Thoracic aorta (tissue), 2 donors: ENCODE data around the gene SLC22A7. TPM values are rescaled to one million over a fixed set of nuclear protein-coding genes. Genes with fewer than 3 reads are reported as not detected.

ENCODE experiments used
- ATAC-seq: fragments of 150-250 bp; one replicate; pipeline ENCODE4 v1.8.0; 2017; ENCODE audit warnings: low read depth; ENCODE audit not compliant: insufficient number of reproducible peaks, low FRiP score
- DNase-seq: peaks from one replicate; pipeline ENCODE4 v3.0.0-alpha.2; 2020; ENCODE audit warnings: low spot score
- H3K27ac ChIP-seq, 2 donors: fragments of 200-600 bp; sonication (generic); 1 replicate in 1 of 2; 2 replicates in 1 of 2; pipeline ENCODE4 v1.5.1; 2016; ENCODE audit warnings: mild to moderate bottlenecking in 2 of 2, moderate library complexity in 2 of 2
- H3K27me3 ChIP-seq: fragments of 200-600 bp; sonication (generic); replicated peaks from 2 replicates; pipeline ENCODE4 v1.6.0; 2016; ENCODE audit warnings: mild to moderate bottlenecking; ENCODE audit not compliant: insufficient read depth
- H3K36me3 ChIP-seq: fragments of 200-600 bp; sonication (generic); one replicate; pipeline ENCODE4 v1.5.1; 2016
- H3K4me1 ChIP-seq, 2 donors: fragments of 200-600 bp; sonication (generic); 1 replicate in 1 of 2; 2 replicates in 1 of 2; pipeline versions ENCODE4 v1.5.1 to v1.6.0; 2016; ENCODE audit warnings: low read depth in 2 of 2, mild to moderate bottlenecking in 1 of 2; ENCODE audit not compliant: control insufficient read depth in 1 of 2
- H3K4me3 ChIP-seq: fragments of 200-600 bp; sonication (generic); 2 replicates; pipeline ENCODE4 v1.5.1; 2016; ENCODE audit warnings: mild to moderate bottlenecking
- H3K9me3 ChIP-seq: fragments of 200-600 bp; sonication (generic); 2 replicates; pipeline ENCODE4 v1.5.1; 2016
- total RNA-seq, 2 donors: library from RNA; depleted of rRNA; stranded (reverse); fragments of >200 nt; gene quantifications; one replicate each; pipeline versions ENCODE4 v1.1.0 to v1.2.3, GENCODE V29; 2016
- TF ChIP-seq, protein P1 (sequence below): fragments of 200-600 bp; sonication (generic); IDR thresholded peaks from one replicate; pipeline ENCODE4 v1.5.1; 2019; ENCODE audit warnings: antibody characterized with exemption

SLC22A7 gene
- total RNA-seq, 2 donors from 2014 or later, result not detected

DNA sequence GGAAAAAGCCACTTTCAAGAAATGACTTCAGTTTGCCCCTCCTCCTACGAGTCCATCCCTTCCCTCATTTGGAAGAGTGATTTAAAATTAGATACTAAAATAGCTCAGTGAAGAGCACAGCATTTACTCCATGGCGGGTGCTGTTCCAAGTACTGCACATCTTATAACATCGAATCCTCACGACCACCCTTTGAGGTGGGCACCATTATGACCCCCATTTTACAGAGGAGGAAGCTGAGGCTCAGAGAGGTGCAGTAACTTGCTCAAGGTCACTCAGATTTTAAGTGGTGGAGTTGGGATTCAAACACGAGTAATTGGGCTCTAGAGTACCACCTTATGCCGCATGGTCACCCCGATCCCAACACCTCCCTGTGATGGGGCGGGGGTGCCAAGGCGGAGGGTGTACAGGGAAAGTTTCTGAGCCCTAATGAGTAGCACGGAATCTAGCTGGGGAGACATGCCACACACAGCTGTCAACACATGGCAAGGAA lies 29.2 kb upstream of the SLC22A7 start:
- Histone ChIP-seq H3K36me3 (no peaks in the 10 kb centered on the region), H3K27me3 (no peaks in the 10 kb centered on the region), H3K9me3 (no peaks in the 10 kb centered on the region), H3K4me3 (no peak overlapping the region), H3K27ac (no peak overlapping the region), H3K4me1 (peaks cover 6 to 21% of the 10 kb centered on the region in 2 donors)
- no peak for ATAC-seq
- no peak for DNase-seq
- TF ChIP-seq, protein P1, sequence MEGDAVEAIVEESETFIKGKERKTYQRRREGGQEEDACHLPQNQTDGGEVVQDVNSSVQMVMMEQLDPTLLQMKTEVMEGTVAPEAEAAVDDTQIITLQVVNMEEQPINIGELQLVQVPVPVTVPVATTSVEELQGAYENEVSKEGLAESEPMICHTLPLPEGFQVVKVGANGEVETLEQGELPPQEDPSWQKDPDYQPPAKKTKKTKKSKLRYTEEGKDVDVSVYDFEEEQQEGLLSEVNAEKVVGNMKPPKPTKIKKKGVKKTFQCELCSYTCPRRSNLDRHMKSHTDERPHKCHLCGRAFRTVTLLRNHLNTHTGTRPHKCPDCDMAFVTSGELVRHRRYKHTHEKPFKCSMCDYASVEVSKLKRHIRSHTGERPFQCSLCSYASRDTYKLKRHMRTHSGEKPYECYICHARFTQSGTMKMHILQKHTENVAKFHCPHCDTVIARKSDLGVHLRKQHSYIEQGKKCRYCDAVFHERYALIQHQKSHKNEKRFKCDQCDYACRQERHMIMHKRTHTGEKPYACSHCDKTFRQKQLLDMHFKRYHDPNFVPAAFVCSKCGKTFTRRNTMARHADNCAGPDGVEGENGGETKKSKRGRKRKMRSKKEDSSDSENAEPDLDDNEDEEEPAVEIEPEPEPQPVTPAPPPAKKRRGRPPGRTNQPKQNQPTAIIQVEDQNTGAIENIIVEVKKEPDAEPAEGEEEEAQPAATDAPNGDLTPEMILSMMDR, result no peak

DNA sequence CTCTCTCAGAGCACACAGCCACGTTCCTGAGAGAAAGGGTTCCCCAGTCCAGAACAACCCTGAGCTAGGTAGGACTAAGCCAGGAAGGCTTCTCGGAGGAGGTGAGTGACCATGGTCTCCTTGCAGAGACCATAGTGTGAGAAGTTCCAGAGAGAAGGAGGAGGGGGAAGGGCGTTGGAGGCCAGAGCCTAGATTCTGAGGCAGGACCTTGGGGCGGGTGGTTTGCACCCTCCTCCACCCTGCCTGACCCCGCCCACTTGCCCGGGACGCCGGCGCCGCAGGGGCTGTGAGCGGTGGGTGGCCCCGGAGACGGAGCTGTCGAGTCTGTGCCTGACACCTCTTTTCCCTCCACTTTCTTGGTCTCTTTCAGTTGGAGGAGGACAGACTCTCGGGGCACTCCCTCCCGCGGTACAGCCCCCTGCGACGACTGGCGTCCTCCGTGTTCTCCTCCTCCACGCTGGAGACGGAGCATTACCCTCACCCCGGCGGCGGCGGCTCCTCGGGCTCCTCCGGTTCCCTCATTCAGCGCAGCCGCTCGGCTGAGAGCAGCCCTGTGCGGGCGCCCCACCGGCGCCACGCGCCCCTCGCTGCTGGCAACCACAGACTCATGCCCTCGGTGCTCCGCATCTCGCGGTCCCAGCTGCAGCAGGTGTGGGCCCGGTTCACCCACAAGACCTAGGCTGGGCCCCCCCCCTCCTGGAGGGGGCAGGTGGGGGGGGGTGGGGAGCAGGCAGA lies 28.6 kb upstream of the SLC22A7 start:
- H3K27ac ChIP-seq, result no peak overlapping the region
- peak overlapping the region; percentile 66 for H3K4me3 ChIP-seq
- no peaks in the 10 kb centered on the region for H3K36me3 ChIP-seq
- ATAC-seq (no peak), DNase-seq (no peak)
- TF ChIP-seq, protein P1, result no peak
- no peaks in the 10 kb centered on the region for H3K9me3 ChIP-seq
- peaks cover 6 to 21% of the 10 kb centered on the region in 2 donors for H3K4me1 ChIP-seq
- H3K27me3 ChIP-seq, result no peaks in the 10 kb centered on the region

DNA sequence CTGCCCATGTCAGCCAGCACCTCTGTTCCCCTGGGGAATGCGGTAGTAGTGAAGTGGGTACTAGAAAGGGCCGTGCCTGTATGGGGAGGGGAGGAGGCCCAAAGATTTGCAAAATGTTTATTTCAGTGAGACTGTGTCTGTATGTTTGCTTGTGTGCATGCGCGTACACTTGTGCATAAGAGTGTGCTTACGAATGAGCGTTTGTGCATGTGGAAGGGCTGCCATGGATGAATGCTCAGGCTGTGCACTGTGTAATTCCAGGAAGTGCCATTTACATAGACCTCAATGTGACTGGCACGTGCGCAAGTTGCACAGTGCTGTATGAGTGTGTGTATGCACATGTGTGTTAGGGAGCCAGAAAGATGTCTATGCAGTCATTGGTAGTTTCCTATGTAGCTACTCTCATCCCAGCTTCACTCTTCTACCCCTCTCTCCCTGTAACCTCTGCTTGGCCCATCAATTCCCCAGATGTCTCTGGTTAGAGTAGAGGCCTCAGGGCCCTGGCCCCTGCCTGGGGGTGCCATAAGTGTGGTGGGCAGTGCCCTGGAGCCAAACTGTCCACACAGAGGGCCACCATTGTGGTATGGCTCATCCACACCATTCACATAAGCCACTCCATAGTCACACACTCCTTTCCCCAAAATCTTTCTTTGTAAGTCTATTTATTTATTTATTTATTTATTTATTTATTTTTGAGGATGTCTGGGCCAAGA lies 26.8 kb upstream of the SLC22A7 start:
- no peak for DNase-seq
- Histone ChIP-seq H3K27me3 (no peaks in the 10 kb centered on the region), H3K27ac (no peak overlapping the region), H3K4me3 (no peak overlapping the region), H3K4me1 (peaks cover 6 to 34% of the 10 kb centered on the region in 2 donors), H3K36me3 (no peaks in the 10 kb centered on the region), H3K9me3 (no peaks in the 10 kb centered on the region)
- TF ChIP-seq, protein P1, result no peak
- ATAC-seq, result no peak

DNA sequence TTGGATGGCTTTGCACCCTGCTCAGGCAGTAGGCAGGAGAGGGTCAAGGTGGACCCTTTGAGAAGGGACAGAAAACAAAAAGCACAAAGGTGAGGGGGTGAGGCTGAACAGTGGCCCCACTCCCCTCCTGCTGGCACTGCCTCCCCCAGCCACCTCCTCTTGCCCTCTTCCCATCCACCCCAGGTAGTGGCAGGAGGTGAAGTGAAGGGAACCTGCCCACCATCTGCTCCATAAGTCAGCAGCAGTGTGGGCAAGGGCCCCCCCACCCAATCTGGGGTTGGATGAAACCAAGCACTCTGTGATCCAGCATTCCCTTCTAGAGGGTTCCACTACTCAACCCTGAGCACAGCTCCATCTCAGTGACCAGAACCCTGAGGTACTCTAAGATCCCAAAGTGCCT lies 26.1 kb upstream of the SLC22A7 start:
- no peak for DNase-seq
- TF ChIP-seq, protein P1, result no peak
- ATAC-seq, result no peak
- H3K9me3 ChIP-seq, result no peaks in the 10 kb centered on the region
- peaks cover 6 to 34% of the 10 kb centered on the region in 2 donors for H3K4me1 ChIP-seq
- no peak overlapping the region for H3K4me3 ChIP-seq
- no peaks in the 10 kb centered on the region for H3K27me3 ChIP-seq
- no peak overlapping the region for H3K27ac ChIP-seq
- no peaks in the 10 kb centered on the region for H3K36me3 ChIP-seq

DNA sequence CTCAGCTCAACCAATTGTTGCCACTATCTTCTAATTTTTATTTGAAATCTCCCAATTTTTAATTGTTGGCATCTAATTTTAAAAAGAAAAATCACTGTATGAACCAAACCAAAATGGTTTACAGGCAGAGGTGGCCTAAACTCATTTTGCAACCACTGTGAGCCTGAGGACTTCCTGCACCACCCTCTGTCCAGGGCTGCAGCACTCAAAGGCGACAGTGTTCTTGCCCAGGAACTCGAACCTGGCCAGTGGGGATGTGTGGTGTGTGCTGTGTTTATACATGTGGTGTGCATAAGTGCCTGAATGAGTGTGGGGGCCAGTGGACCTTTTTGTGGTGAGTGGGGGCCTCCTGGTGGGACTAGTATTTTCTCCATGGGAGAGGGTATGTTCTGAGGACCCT lies 24.4 kb upstream of the SLC22A7 start:
- Histone ChIP-seq H3K9me3 (no peaks in the 10 kb centered on the region), H3K36me3 (no peaks in the 10 kb centered on the region), H3K4me1 (peaks cover 6 to 25% of the 10 kb centered on the region in 2 donors), H3K27me3 (no peaks in the 10 kb centered on the region), H3K27ac (no peak overlapping the region), H3K4me3 (no peak overlapping the region)
- TF ChIP-seq, protein P1, result no peak
- ATAC-seq (no peak), DNase-seq (no peak)
